Caco-2 (cell line): Measurements from ENCODE around the gene CXCR5. TPM values are rescaled to one million over a fixed set of nuclear protein-coding genes. Genes with fewer than 3 reads are reported as not detected.

Experiments
- BruUV-seq: library from RNA; stranded (reverse); fragments of 400-500 nt; replicated peaks from 2 replicates; lab custom pipeline; 2021; lab: Mats Ljungman, UMichigan
- CTCF ChIA-PET: fragments of 300-600 bp; sonication (Branson Sonifier 250); formaldehyde crosslinking; loops from one replicate; lab custom pipeline; 2022; ENCODE audit warnings: antibody characterized with exemption; lab: Charles Lee
- POLR2A ChIA-PET: fragments of 300-600 bp; sonication (Branson Sonifier 250); formaldehyde crosslinking; loops from one replicate; lab custom pipeline; 2022; ENCODE audit warnings: antibody characterized with exemption; lab: Charles Lee
- DNase-seq, 2 experiments: peaks; one replicate each; pipeline versions ENCODE4 v3.0.0 to v3.0.0-alpha.2; 2020 to 2022
- H3K27me3 ChIP-seq: replicated peaks from 2 replicates; pipeline ENCODE4 v1.6.0; 2011; ENCODE audit warnings: low read length; ENCODE audit not compliant: control insufficient read depth, insufficient read depth
- H3K36me3 ChIP-seq: 2 replicates; pipeline ENCODE4 v1.5.1; 2011; ENCODE audit warnings: low read length; ENCODE audit not compliant: control insufficient read depth, insufficient read depth
- H3K4me1 ChIP-seq: fragments of 250-450 bp; sonication (Bioruptor Pico); 2 replicates; pipeline ENCODE4 v1.5.1; 2020; ENCODE audit warnings: mild to moderate bottlenecking
- H3K4me3 ChIP-seq: 2 replicates; pipeline ENCODE4 v1.5.1; 2011; ENCODE audit warnings: low read depth, mild to moderate bottlenecking, control low read depth, low read length
- H3K9me3 ChIP-seq: fragments of 250-450 bp; sonication (Bioruptor Pico); 2 replicates; pipeline ENCODE4 v1.5.1; 2020; ENCODE audit warnings: mild to moderate bottlenecking, moderate library complexity
- H3K27ac Mint-ChIP-seq: one replicate; pipeline ENCODE4 v1.8.0; 2022; ENCODE audit warnings: mixed read lengths; ENCODE audit not compliant: unreplicated experiment
- H3K27me3 Mint-ChIP-seq: one replicate; pipeline ENCODE4 v1.8.0; 2022; ENCODE audit warnings: mixed read lengths; ENCODE audit not compliant: insufficient read depth, unreplicated experiment
- H3K36me3 Mint-ChIP-seq: one replicate; pipeline ENCODE4 v1.8.0; 2022; ENCODE audit warnings: mild to moderate bottlenecking, mixed read lengths; ENCODE audit not compliant: insufficient read depth, unreplicated experiment
- H3K4me1 Mint-ChIP-seq: one replicate; pipeline ENCODE4 v1.8.0; 2022; ENCODE audit warnings: low read depth, mixed read lengths; ENCODE audit not compliant: unreplicated experiment
- H3K4me3 Mint-ChIP-seq: one replicate; pipeline ENCODE4 v1.8.0; 2022; ENCODE audit warnings: mild to moderate bottlenecking, moderate library complexity, mixed read lengths; ENCODE audit not compliant: unreplicated experiment
- H3K9me3 Mint-ChIP-seq: one replicate; pipeline ENCODE4 v1.8.0; 2022; ENCODE audit warnings: mixed read lengths; ENCODE audit not compliant: unreplicated experiment
- CTCF ChIP-seq, 2 experiments: fragments of 200-600 bp in 1 of 2; IDR thresholded peaks; 1 replicate in 1 of 2; 2 replicates in 1 of 2; pipeline versions ENCODE4 v1.5.1 to v1.8.0; 2011 to 2022; ENCODE audit warnings: antibody characterized with exemption in 1 of 2, control low read depth in 1 of 2, inconsistent platforms in 1 of 2, low read depth in 1 of 2, low read length in 1 of 2, mild to moderate bottlenecking in 1 of 2, moderate library complexity in 1 of 2; ENCODE audit not compliant: insufficient read depth in 1 of 2, severe bottlenecking in 1 of 2, unreplicated experiment in 1 of 2
- intact Hi-C: fragments of 100-400 bp; cut with micrococcal nuclease; formaldehyde crosslinking; loops from one replicate; pipeline ENCODE4 v1.10.0; 2022; ENCODE audit not compliant: unreplicated experiment
- total RNA-seq: library from RNA; stranded (reverse); gene quantifications from 2 replicates; pipeline ENCODE4 v1.2.3, GENCODE V29; 2022

Gene CXCR5
- total RNA-seq, 1 experiment from 2014 or later = not detected

GRCh38 chr11:118924591-118925585, 41.2 kb downstream of the CXCR5 start:
- Histone ChIP-seq H3K36me3 (no peaks in the 10 kb centered on the region), H3K27me3 (no peaks in the 10 kb centered on the region), H3K4me1 (peaks cover 55% of the 10 kb centered on the region), H3K4me3 (peak overlapping the region; percentile 92), H3K9me3 (no peaks in the 10 kb centered on the region)
- ChIA-PET POLR2A (interaction anchor here (0.6 to 2.0 kb wide), 8 partner anchors 8 to 1598 kb away, joined by 3 to 140 read pairs (median 5); partner anchors contain the start of genes CENATAC and DPAGT1), CTCF (interaction anchor here (0.6 to 1.1 kb wide), 11 partner anchors 8 to 235 kb away, joined by 3 to 15 read pairs (median 4); partner anchors contain the start of genes DDX6 and VPS11)
- peak; percentile 75 to 80 for DNase-seq
- peak overlapping the region; percentile 78 for H3K4me3 Mint-ChIP-seq
- no peaks in the 10 kb centered on the region for H3K9me3 Mint-ChIP-seq
- no peak for TF ChIP-seq CTCF (IDR thresholded peaks at IDR 0.05; ENCODE audit: insufficient read depth in 1 of 2, low read depth in 1 of 2, low read length in 1 of 2, severe bottlenecking in 1 of 2, unreplicated experiment in 1 of 2)
- peak overlapping the region; percentile 27 for H3K27ac Mint-ChIP-seq
- no peaks in the 10 kb centered on the region for H3K27me3 Mint-ChIP-seq
- peaks cover 34% of the 10 kb centered on the region for H3K4me1 Mint-ChIP-seq
- BruUV-seq = TSS peak; percentile 18
- peaks cover 52% of the 10 kb centered on the region for H3K36me3 Mint-ChIP-seq
- intact Hi-C loops = no loop called here

GRCh38 chr11:118927554-118928100, 43.9 kb downstream of the CXCR5 start:
- no peak for DNase-seq
- Mint-ChIP-seq H3K27ac (peak overlapping the region; percentile 84), H3K4me3 (peak overlapping the region; percentile 79), H3K27me3 (no peaks in the 10 kb centered on the region), H3K36me3 (peaks cover 39% of the 10 kb centered on the region), H3K9me3 (no peaks in the 10 kb centered on the region), H3K4me1 (peaks cover 27% of the 10 kb centered on the region)
- ChIA-PET POLR2A (interaction anchor here (1.4 to 4.3 kb wide), 2 partner anchors 10 to 17 kb away, joined by 9 to 171 read pairs; no protein-coding TSS in a partner anchor), CTCF (interaction anchor here (0.6 to 4.9 kb wide), 12 partner anchors 11 to 307 kb away, joined by 3 to 170 read pairs (median 4); partner anchors contain the start of genes DDX6 and UPK2)
- no peaks in the 10 kb centered on the region for H3K27me3 ChIP-seq
- TF ChIP-seq CTCF (IDR thresholded peaks at IDR 0.05; ENCODE audit: insufficient read depth in 1 of 2, low read depth in 1 of 2, low read length in 1 of 2, severe bottlenecking in 1 of 2, unreplicated experiment in 1 of 2) = no peak
- H3K36me3 ChIP-seq = no peaks in the 10 kb centered on the region
- BruUV-seq = no TSS peak
- H3K4me1 ChIP-seq = peaks cover 33% of the 10 kb centered on the region
- H3K9me3 ChIP-seq = no peaks in the 10 kb centered on the region
- intact Hi-C loops = loop anchor here (1.0 kb wide), 2 partner anchors 20 to 29 kb away; partner anchors contain the start of gene UPK2
- peak overlapping the region; percentile 64 for H3K4me3 ChIP-seq
